ENCODE measurements around the gene FILIP1.
"Not testable (repeated sequence)": the region's sequence is repeated elsewhere in the genome, so short reads cannot be mapped to it uniquely, and the experiment has no call there.

FILIP1 gene

GRCh38 chr6:75449630-75450206 is 43.9 kb downstream of the FILIP1 start:
- no peak for DNase-seq (ENCODE audit: low read depth)

GRCh38 chr6:75446241-75446880 is 47.2 kb downstream of the FILIP1 start:
- DNase-seq (ENCODE audit: low read depth): no peak

GRCh38 chr6:75445738-75446137 is 47.9 kb downstream of the FILIP1 start:
- DNase-seq (ENCODE audit: low read depth): no peak

- DNase-seq (ENCODE audit: low read depth): no peak
Measured at GRCh38 chr6:75444899-75445298, 48.7 kb downstream of the FILIP1 start.

GRCh38 chr6:75441883-75442282 is 51.7 kb downstream of the FILIP1 start:
- not testable (repeated sequence) for DNase-seq (ENCODE audit: low read depth)

- not testable (repeated sequence) for DNase-seq (ENCODE audit: low read depth)
Measured at GRCh38 chr6:75441479-75441878, 52.1 kb downstream of the FILIP1 start.

- no peak for DNase-seq (ENCODE audit: low read depth)
Measured at GRCh38 chr6:75438442-75439116, 55.0 kb downstream of the FILIP1 start.

GRCh38 chr6:75438013-75438431 is 55.6 kb downstream of the FILIP1 start:
- no peak for DNase-seq (ENCODE audit: low read depth)

GRCh38 chr6:75437421-75437891 is 56.1 kb downstream of the FILIP1 start:
- DNase-seq (ENCODE audit: low read depth): no peak

GRCh38 chr6:75436869-75437268 is 56.7 kb downstream of the FILIP1 start:
- DNase-seq (ENCODE audit: low read depth): no peak

GRCh38 chr6:75432809-75433208 is 60.8 kb downstream of the FILIP1 start:
- not testable (repeated sequence) for DNase-seq (ENCODE audit: low read depth)

- no peak for DNase-seq (ENCODE audit: low read depth)
Measured at GRCh38 chr6:75431379-75431778, 62.2 kb downstream of the FILIP1 start.

- no peak for DNase-seq (ENCODE audit: low read depth)
Measured at GRCh38 chr6:75430631-75431325, 62.8 kb downstream of the FILIP1 start.

- no peak for DNase-seq (ENCODE audit: low read depth)
Measured at GRCh38 chr6:75429061-75429703, 64.4 kb downstream of the FILIP1 start.

GRCh38 chr6:75428204-75428603 is 65.4 kb downstream of the FILIP1 start:
- no peak for DNase-seq (ENCODE audit: low read depth)

GRCh38 chr6:75427329-75427728 is 66.3 kb downstream of the FILIP1 start:
- no peak for DNase-seq (ENCODE audit: low read depth)

GRCh38 chr6:75424618-75425548 is 68.7 kb downstream of the FILIP1 start:
- no peak for DNase-seq (ENCODE audit: low read depth)

GRCh38 chr6:75423386-75423785 is 70.2 kb downstream of the FILIP1 start:
- DNase-seq (ENCODE audit: low read depth): no peak

GRCh38 chr6:75422024-75422639 is 71.5 kb downstream of the FILIP1 start:
- no peak for DNase-seq (ENCODE audit: low read depth)

GRCh38 chr6:75421316-75422023 is 72.1 kb downstream of the FILIP1 start:
- no peak for DNase-seq (ENCODE audit: low read depth)

All from activated T-cell treated with anti-CD3 and anti-CD28 coated beads for 24 hours (primary cell).